ENCODE results near the gene CELA2A.
"Not testable (repeated sequence)": the region's sequence is repeated elsewhere in the genome, so short reads cannot be mapped to it uniquely, and the experiment has no call there.

Gene CELA2A

DNA sequence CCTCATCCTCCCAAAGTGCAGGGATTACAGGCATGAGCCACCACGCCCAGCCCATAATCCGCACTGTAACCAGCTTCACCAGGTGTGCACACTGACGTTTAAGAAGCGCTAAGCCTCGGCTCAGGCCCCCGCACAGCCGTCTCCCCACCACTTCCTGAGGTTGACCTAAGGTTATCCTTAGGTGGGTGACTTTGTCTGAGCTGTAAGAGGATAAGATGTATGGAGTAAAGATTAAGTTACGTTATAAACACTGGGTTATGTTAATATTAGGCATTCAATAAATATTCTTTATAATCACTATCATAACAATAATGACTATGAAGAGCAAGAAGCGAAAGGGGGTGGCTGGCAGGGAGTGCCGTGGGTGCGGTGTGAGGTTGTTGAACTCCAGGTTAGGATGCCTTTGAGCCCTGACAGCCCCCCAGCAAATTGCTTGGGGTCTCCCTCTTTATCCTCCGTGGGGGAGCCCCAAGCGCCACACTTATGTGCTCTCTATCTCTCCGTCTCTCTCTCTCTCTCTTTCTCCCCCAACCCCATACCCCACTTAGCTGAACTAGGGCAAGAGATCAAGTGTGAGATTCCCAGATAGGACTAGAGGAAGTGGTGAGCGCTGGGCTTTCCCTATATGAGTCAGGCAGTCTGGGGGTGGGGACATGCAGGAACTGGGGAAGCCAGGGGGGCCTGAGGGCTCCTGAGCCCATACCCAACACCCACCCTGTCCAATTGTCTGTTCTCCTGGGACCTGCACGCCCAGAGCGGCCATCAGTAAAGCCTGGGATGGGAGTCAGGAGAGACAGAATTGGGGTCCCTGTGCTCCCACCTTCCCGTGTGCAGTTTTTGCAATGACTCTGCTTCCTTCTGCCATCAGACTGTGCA lies 39.2 kb upstream of the CELA2A start:
- Mint-ChIP-seq H3K27ac (peak overlapping the region; percentile 97), H3K27me3 (no peaks in the 10 kb centered on the region), H3K36me3 (ENCODE audit: low read depth) (peaks cover 96% of the 10 kb centered on the region), H3K9me3 (no peaks in the 10 kb centered on the region), H3K4me1 (ENCODE audit: low read depth) (peaks cover 90% of the 10 kb centered on the region), H3K4me3 (peak overlapping the region; percentile 75)
- intact Hi-C loops (cut with micrococcal nuclease), result loop anchor here (2.0 to 5.0 kb wide), 3 partner anchors 14 to 88 kb away; no protein-coding TSS in a partner anchor

DNA sequence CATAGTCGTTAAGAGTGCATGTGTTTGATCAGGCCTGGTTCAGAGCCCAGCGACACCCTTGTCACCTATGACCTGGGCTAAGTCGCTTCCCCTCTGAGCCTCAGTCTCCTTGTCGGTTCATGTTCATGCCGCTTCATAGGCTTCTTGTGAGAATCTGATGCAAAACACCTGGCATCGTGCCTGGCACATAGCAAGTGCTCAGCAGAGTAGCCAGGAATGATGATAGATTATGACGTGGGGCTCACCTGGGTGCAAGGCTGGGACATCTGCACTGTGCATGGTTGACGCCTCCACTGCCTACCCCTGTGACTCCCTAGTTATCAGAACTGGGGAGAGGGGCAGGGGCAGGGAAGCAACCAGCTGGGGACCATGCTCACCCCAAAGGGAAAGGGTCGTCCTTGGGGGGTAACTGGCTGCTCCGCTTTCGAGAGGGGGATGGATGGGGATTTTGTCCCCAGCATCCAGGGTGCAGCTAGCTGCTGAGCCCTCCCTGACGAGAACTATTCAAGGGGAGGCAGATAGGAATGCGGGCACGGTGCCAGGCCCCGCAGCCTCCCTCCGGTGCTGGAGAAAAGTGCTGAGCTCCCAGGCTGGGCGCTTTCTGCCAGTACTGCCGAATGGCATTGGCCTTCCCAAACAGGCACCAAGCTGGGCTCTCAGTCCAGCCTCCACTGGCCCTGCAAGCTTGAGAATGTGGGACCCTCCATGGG lies 37.6 kb upstream of the CELA2A start:
- H3K9me3 Mint-ChIP-seq, result no peaks in the 10 kb centered on the region
- peak overlapping the region; percentile 48 for H3K4me3 Mint-ChIP-seq
- H3K27ac Mint-ChIP-seq, result peak overlapping the region; percentile 97
- no peaks in the 10 kb centered on the region for H3K27me3 Mint-ChIP-seq
- intact Hi-C loops (cut with micrococcal nuclease), result loop anchor here (5.0 kb wide), 1 partner anchor 77 kb away; no protein-coding TSS in a partner anchor
- H3K36me3 Mint-ChIP-seq (ENCODE audit: low read depth), result peaks cover 96% of the 10 kb centered on the region
- peaks cover 90% of the 10 kb centered on the region for H3K4me1 Mint-ChIP-seq (ENCODE audit: low read depth)

DNA sequence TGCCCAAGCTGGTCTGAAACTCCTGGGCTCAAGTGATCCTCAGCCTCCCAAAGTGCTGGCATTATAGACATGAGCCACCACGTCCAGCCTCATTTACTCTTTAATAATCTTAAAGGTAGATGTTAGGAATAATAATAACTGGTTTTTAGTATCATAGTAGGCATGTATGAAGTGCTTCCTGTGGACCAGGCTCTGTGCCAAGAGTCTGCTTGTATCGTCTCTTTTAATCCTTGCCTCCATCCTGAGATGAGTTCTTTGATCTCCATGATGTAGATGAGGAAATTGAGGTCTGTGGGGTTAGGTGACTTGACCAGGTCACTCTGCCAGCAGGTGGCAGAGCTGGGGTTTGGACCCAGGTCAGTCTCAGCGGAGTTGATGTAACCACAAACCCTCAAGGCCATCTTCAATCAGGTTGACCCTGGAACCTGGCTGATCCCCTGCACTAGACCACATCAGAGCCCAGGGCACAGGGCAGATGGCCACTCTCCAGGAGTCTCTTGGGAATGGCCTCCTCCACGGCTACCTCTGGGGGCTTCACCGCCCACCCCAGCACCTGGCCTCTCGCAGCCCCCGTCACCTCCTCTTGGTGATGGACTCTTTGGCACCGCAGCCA lies 35.6 kb upstream of the CELA2A start:
- Mint-ChIP-seq H3K27ac (peak overlapping the region; percentile 69), H3K4me1 (ENCODE audit: low read depth) (peaks cover 93% of the 10 kb centered on the region), H3K27me3 (no peaks in the 10 kb centered on the region)

DNA sequence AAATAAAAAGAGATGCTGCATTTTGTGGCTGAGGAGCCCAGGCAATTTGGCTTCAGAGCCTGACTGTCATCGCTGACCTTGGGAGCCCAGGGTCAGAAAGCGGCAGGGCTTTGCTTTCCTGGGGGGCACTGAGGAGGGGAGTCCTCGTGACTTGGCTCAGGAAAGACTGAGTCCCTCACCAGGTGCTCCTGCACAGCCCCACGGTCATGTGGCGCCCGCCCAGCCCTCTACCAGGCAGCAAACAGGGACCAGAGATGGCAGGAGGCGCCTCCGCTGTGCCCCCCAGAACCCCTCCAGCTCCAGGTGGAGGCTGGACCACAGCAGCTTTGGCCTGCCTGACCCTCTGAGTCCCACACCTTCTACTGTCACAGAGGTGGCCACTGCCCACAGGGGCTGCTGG lies 33.7 kb upstream of the CELA2A start:
- peaks cover 93% of the 10 kb centered on the region for H3K4me1 Mint-ChIP-seq (ENCODE audit: low read depth)
- peaks cover 96% of the 10 kb centered on the region for H3K36me3 Mint-ChIP-seq (ENCODE audit: low read depth)
- H3K9me3 Mint-ChIP-seq, result no peaks in the 10 kb centered on the region
- peak overlapping the region; percentile 77 for H3K27ac Mint-ChIP-seq
- intact Hi-C loops (cut with micrococcal nuclease), result no loop called here
- no peaks in the 10 kb centered on the region for H3K27me3 Mint-ChIP-seq
- no peak overlapping the region for H3K4me3 Mint-ChIP-seq

More for the DNA sequence above, 35.6 kb upstream of the CELA2A start:
- intact Hi-C loops (cut with micrococcal nuclease), result no loop called here
- Mint-ChIP-seq H3K36me3 (ENCODE audit: low read depth) (peaks cover 96% of the 10 kb centered on the region), H3K9me3 (no peaks in the 10 kb centered on the region), H3K4me3 (peak overlapping the region; percentile 44)

DNA sequence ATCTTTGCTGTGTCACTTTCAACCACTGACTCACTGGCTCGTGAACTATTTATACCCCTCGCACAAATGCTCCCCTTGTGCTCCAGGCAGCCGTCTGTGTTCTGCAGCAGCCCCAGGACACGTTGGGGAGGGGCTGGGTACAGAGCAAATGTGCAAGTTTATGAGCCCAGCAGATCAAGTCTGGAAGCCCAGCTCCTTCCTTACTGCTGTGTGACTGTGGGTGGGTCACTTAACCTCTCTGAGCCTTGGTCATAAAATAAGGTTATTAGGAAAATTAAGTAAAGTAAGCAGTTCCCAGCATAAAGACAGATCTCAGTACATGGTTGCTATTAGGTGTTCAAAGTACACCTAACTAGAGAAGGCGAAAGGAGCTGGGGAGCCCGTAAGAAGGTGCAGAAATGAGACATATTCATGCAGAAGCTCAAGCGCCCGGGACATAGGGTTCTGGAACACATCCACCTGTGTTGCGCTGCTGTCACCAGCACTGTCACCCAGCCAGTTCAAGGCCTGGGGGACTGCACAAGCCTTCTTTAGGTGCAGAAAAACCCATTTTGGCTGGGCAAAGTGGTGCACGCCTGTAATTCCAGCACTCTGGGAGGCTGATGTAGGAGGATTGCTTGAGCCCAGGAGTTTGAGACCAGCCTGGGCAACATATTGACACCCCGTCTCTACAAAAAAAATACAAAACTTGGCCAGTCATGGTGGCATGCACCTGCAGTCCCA lies 33.0 kb upstream of the CELA2A start:
- intact Hi-C loops (cut with micrococcal nuclease), result no loop called here
- Mint-ChIP-seq H3K4me1 (ENCODE audit: low read depth) (peaks cover 98% of the 10 kb centered on the region), H3K9me3 (no peaks in the 10 kb centered on the region), H3K4me3 (no peak overlapping the region), H3K27ac (peak overlapping the region; percentile 77), H3K36me3 (ENCODE audit: low read depth) (peaks cover 100% of the 10 kb centered on the region), H3K27me3 (no peaks in the 10 kb centered on the region)

DNA sequence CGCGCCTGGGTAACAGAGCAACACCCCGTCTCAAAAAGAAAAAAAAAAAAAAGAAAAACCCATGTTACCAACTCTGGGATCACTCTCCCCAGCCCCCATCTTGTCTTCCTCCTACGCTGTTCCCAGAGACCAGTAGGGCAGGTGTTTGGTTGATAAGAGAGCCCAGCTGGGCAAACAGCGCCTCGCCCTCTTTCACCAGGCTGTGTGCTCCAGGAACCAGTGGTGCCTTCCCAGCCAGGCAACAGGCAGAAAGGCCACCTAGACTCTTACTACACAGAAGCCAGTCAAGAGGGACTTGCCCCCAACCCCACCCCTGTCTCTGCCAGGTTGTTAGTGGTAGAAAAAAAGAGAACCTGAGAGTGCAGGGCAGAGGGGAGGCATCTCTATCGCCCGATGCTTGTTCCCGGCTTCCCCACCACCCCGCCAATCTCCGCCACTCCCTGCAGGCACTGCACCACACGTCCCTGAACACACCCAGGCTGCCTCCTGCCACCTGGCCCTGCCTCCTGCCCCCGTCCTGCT lies 32.3 kb upstream of the CELA2A start:
- Mint-ChIP-seq H3K27me3 (no peaks in the 10 kb centered on the region), H3K4me3 (no peak overlapping the region), H3K27ac (peak overlapping the region; percentile 77), H3K4me1 (ENCODE audit: low read depth) (peaks cover 96% of the 10 kb centered on the region), H3K9me3 (no peaks in the 10 kb centered on the region), H3K36me3 (ENCODE audit: low read depth) (peaks cover 100% of the 10 kb centered on the region)
- intact Hi-C loops (cut with micrococcal nuclease), result no loop called here

DNA sequence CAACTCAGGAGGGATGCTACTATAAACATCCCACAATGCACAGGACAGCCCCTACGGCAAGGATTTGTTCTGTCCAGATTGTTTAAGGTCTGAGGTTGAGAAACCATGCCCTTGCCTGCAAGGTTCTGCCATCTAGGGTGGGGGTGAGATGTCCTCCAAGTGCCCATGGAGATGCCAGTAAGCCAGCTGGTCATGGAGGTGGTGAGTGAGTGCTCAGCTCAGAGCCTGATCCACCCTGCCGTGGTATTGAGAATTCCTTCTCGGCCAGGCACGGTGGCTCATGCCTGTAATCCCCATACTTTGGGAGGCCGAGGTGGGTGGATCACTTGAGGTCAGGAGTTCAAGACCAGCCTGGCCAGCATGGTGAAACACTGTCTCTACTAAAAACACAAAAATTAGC lies 31.6 kb upstream of the CELA2A start:
- Mint-ChIP-seq H3K36me3 (ENCODE audit: low read depth) (peaks cover 100% of the 10 kb centered on the region), H3K9me3 (no peaks in the 10 kb centered on the region), H3K4me1 (ENCODE audit: low read depth) (peaks cover 96% of the 10 kb centered on the region), H3K27ac (peak overlapping the region; percentile 77), H3K27me3 (no peaks in the 10 kb centered on the region), H3K4me3 (no peak overlapping the region)
- intact Hi-C loops (cut with micrococcal nuclease), result no loop called here

DNA sequence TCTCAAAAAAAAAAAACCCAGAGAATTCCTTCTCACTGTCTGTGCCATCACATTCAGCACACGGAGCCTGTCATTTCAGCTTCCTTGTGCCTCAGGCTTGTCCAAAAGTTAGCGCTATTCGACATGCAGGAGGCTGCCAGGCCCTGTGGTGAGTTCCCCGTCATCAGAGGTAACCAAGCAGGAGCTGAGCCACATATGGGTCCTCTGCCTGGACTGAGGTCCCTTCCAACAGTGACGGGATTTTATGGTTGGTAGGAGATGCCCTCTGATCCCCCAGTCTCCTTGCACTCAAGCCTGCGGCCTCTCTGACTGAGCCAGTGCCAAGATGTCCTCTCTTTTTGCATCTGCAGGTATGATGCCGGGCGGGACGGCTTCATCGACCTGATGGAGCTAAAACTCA lies 31.0 kb upstream of the CELA2A start:
- intact Hi-C loops (cut with micrococcal nuclease), result no loop called here
- H3K4me3 Mint-ChIP-seq, result no peak overlapping the region
- H3K4me1 Mint-ChIP-seq (ENCODE audit: low read depth), result peaks cover 96% of the 10 kb centered on the region
- H3K36me3 Mint-ChIP-seq (ENCODE audit: low read depth), result peaks cover 100% of the 10 kb centered on the region
- H3K27me3 Mint-ChIP-seq, result no peaks in the 10 kb centered on the region
- peak overlapping the region; percentile 74 for H3K27ac Mint-ChIP-seq
- no peaks in the 10 kb centered on the region for H3K9me3 Mint-ChIP-seq

DNA sequence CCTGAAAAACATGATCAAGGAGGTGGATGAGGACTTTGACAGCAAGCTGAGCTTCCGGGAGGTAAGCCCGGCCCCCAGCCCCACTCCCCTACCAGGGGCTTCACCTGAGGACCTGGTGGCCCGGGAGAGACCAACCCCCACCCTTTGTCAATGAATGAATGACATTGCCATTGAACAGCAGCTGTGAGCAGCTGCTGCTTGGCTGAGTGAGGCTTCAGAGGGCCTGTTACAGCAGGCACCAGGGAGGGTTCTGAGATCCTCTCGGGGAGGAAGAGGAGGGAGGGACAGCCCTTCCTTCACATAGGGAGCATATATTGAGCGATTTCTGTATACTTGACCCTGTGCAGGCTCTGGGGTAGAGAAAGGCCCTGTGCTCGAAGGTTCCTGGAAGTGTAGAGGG lies 30.6 kb upstream of the CELA2A start:
- Mint-ChIP-seq H3K4me3 (peak overlapping the region; percentile 37), H3K4me1 (ENCODE audit: low read depth) (peaks cover 98% of the 10 kb centered on the region), H3K36me3 (ENCODE audit: low read depth) (peaks cover 100% of the 10 kb centered on the region), H3K9me3 (no peaks in the 10 kb centered on the region), H3K27ac (peak overlapping the region; percentile 74), H3K27me3 (no peaks in the 10 kb centered on the region)
- intact Hi-C loops (cut with micrococcal nuclease), result no loop called here

DNA sequence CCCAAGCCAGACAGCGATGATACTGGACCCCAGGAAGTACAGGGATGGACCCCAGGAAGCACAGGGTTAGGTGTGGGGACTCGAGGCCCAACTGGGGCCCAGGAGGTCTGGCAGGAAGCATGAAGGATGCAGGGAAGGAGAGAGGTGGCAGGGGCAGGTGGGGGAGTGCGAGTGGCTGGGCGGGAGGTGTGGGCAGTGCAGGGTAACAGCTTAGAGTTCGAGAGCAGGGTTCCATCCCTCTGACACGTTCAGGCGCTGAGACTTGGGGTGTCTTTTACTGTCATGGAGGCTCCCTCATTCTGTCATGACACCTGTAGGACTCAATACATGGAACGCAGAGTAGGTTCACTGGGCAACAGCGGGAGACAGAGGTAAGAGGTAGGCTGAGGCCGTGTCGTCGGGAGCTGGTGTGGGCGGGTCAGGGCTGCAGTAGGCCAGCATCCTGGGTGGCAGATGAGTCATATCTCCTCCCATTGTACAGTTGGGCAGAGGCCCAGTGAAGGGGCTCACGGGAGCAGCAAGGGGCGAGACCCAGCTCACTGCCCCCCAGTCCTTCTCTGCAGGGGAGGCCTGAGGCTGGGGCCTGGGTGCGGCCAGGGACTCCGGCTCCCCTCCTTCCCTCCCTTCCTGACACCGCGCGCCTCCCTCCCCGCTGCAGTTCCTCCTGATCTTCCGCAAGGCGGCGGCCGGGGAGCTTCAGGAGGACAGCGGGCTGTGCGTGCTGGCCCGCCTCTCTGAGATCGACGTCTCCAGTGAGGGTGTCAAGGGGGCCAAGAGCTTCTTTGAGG lies 29.8 kb upstream of the CELA2A start:
- Mint-ChIP-seq H3K36me3 (ENCODE audit: low read depth) (peaks cover 100% of the 10 kb centered on the region), H3K9me3 (no peaks in the 10 kb centered on the region), H3K27me3 (no peaks in the 10 kb centered on the region)

DNA sequence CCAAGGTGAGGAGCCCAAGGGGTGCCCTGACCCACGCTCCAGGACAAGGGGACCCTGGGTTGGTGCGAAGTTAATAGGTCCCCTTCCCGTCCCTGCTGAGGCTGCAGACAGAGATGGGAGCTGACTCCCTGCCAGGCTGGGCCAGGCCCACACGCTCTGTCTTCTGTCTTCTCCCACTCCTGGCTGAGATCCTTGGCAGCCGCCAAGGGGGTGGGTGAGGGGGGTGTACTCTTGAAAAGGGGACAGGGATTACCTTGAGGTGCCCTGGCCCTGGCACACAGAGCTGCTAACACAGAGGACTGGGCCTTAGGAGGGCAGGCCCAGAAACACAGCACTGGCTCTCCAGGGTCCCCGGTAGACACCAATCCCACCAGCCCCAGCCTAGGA lies 29.3 kb upstream of the CELA2A start:
- intact Hi-C loops (cut with micrococcal nuclease), result no loop called here
- peak overlapping the region; percentile 74 for H3K27ac Mint-ChIP-seq
- H3K36me3 Mint-ChIP-seq (ENCODE audit: low read depth), result peaks cover 100% of the 10 kb centered on the region
- no peaks in the 10 kb centered on the region for H3K27me3 Mint-ChIP-seq
- peaks cover 98% of the 10 kb centered on the region for H3K4me1 Mint-ChIP-seq (ENCODE audit: low read depth)
- H3K4me3 Mint-ChIP-seq, result no peak overlapping the region
- H3K9me3 Mint-ChIP-seq, result no peaks in the 10 kb centered on the region

More for the DNA sequence above, 29.8 kb upstream of the CELA2A start:
- H3K4me3 Mint-ChIP-seq, result peak overlapping the region; percentile 37
- H3K27ac Mint-ChIP-seq, result peak overlapping the region; percentile 74
- intact Hi-C loops (cut with micrococcal nuclease), result no loop called here
- H3K4me1 Mint-ChIP-seq (ENCODE audit: low read depth), result peaks cover 98% of the 10 kb centered on the region

DNA sequence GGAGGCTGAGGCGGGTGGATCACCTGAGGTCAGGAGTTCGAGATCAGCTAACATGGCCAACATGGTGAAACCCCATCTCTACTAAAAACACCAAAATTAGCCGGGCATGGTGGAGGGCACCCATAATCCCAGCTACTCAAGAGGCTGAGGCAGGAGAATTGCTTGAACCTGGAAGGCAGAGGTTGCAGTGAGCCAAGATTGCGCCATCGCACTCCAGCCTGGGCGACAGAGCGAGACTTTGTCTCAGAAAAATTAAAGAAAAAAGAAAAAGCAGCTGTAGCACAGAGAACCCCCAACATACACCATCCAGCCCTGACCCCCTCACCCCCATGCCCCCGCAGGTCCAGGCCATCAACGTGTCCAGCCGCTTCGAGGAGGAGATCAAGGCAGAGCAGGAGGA lies 28.3 kb upstream of the CELA2A start:
- Mint-ChIP-seq H3K36me3 (ENCODE audit: low read depth) (peaks cover 97% of the 10 kb centered on the region), H3K4me1 (ENCODE audit: low read depth) (peaks cover 96% of the 10 kb centered on the region), H3K27ac (peak overlapping the region; percentile 74)
- intact Hi-C loops (cut with micrococcal nuclease); H3K27me3 Mint-ChIP-seq; H3K4me3 Mint-ChIP-seq; H3K9me3 Mint-ChIP-seq: not testable (repeated sequence)

Data from dendritic cell treated with granulocyte-macrophage colony-stimulating factor and Interleukin-4, amounts not matched to agents 40 ng/mL and 50 ng/mL, for 4 days (primary cell).